ENCODE results near the gene EVI2A.
"Not testable (repeated sequence)": the region's sequence is repeated elsewhere in the genome, so short reads cannot be mapped to it uniquely, and the experiment has no call there.

Gene EVI2A

GRCh38 chr17:31355935-31356334 lies 34.5 kb upstream of the EVI2A start:
- DNase-seq (ENCODE audit: low spot score), result no peak
- in situ Hi-C loops (cut with MboI; ENCODE audit: low pct_unique_long_range_greater_than_20kb, low sequenced_read_pairs, unreplicated experiment), result no loop called here
- no peak for TF ChIP-seq CTCF (IDR thresholded peaks at IDR 0.05; ENCODE audit: extremely low read depth, insufficient read depth, missing control alignments)

- DNase-seq (ENCODE audit: low spot score), result no peak
- no peak for TF ChIP-seq CTCF (IDR thresholded peaks at IDR 0.05; ENCODE audit: extremely low read depth, insufficient read depth, missing control alignments)
- in situ Hi-C loops (cut with MboI; ENCODE audit: low pct_unique_long_range_greater_than_20kb, low sequenced_read_pairs, unreplicated experiment), result no loop called here
Observed at GRCh38 chr17:31349454-31349853, 28.0 kb upstream of the EVI2A start.

GRCh38 chr17:31345191-31345747 lies 23.8 kb upstream of the EVI2A start:
- in situ Hi-C loops (cut with MboI; ENCODE audit: low pct_unique_long_range_greater_than_20kb, low sequenced_read_pairs, unreplicated experiment); DNase-seq (ENCODE audit: low spot score): not testable (repeated sequence)

GRCh38 chr17:31339906-31340661 lies 18.7 kb upstream of the EVI2A start:
- DNase-seq (ENCODE audit: low spot score), result no peak
- no peak for TF ChIP-seq CTCF (IDR thresholded peaks at IDR 0.05; ENCODE audit: extremely low read depth, insufficient read depth, missing control alignments)
- in situ Hi-C loops (cut with MboI; ENCODE audit: low pct_unique_long_range_greater_than_20kb, low sequenced_read_pairs, unreplicated experiment), result no loop called here

- no peak for DNase-seq (ENCODE audit: low spot score)
- no peak for TF ChIP-seq CTCF (IDR thresholded peaks at IDR 0.05; ENCODE audit: extremely low read depth, insufficient read depth, missing control alignments)
- in situ Hi-C loops (cut with MboI; ENCODE audit: low pct_unique_long_range_greater_than_20kb, low sequenced_read_pairs, unreplicated experiment), result loop anchor here (10.0 kb wide), 1 partner anchor 64 kb away; no protein-coding TSS in a partner anchor
Observed at GRCh38 chr17:31329221-31329620, 7.8 kb upstream of the EVI2A start.

GRCh38 chr17:31328160-31328535 lies 6.7 kb upstream of the EVI2A start:
- no peak for TF ChIP-seq CTCF (IDR thresholded peaks at IDR 0.05; ENCODE audit: extremely low read depth, insufficient read depth, missing control alignments)
- DNase-seq (ENCODE audit: low spot score), result no peak
- in situ Hi-C loops (cut with MboI; ENCODE audit: low pct_unique_long_range_greater_than_20kb, low sequenced_read_pairs, unreplicated experiment), result loop anchor here (10.0 kb wide), 1 partner anchor 63 kb away; no protein-coding TSS in a partner anchor

- TF ChIP-seq CTCF (IDR thresholded peaks at IDR 0.05; ENCODE audit: extremely low read depth, insufficient read depth, missing control alignments), result no peak
- no peak for DNase-seq (ENCODE audit: low spot score)
- in situ Hi-C loops (cut with MboI; ENCODE audit: low pct_unique_long_range_greater_than_20kb, low sequenced_read_pairs, unreplicated experiment), result loop anchor here (10.0 kb wide), 1 partner anchor 63 kb away; no protein-coding TSS in a partner anchor
Observed at GRCh38 chr17:31327534-31328159, 6.2 kb upstream of the EVI2A start.
